Effector memory CD8-positive, alpha-beta T cell (primary cell): ENCODE measurements around the gene SESTD1.
"Not testable (repeated sequence)": the region's sequence is repeated elsewhere in the genome, so short reads cannot be mapped to it uniquely, and the experiment has no call there.

ENCODE experiments used
- ATAC-seq: fragments of 150-1000 bp; cut with Tn5 transposase; replicated peaks from 2 replicates; pipeline ENCODE4 v1.10.0; 2021; ENCODE audit warnings: mild to moderate bottlenecking, moderate library complexity
- DNase-seq, 3 experiments: peaks; one replicate each; pipeline ENCODE4 v3.0.0; 2021
- H3K27ac Mint-ChIP-seq, 2 donors: one replicate each; pipeline ENCODE4 v1.8.0; 2022; ENCODE audit warnings: mild to moderate bottlenecking in 2 of 2, mixed read lengths in 2 of 2, moderate library complexity in 2 of 2
- H3K27me3 Mint-ChIP-seq, 2 donors: one replicate each; pipeline ENCODE4 v1.8.0; 2022; ENCODE audit warnings: mixed read lengths in 2 of 2
- H3K36me3 Mint-ChIP-seq: one replicate; pipeline ENCODE4 v1.8.0; 2022; ENCODE audit warnings: mild to moderate bottlenecking, moderate library complexity, mixed read lengths; ENCODE audit not compliant: insufficient read depth
- H3K4me1 Mint-ChIP-seq, 2 donors: one replicate each; pipeline ENCODE4 v1.8.0; 2022; ENCODE audit warnings: low read depth in 2 of 2, mixed read lengths in 2 of 2
- H3K4me3 Mint-ChIP-seq, 2 donors: one replicate each; pipeline ENCODE4 v1.8.0; 2022; ENCODE audit warnings: mild to moderate bottlenecking in 2 of 2, mixed read lengths in 2 of 2, moderate library complexity in 2 of 2
- H3K9me3 Mint-ChIP-seq, 2 donors: one replicate each; pipeline ENCODE4 v1.8.0; 2022; ENCODE audit warnings: mixed read lengths in 2 of 2

SESTD1 gene

GRCh38 chr2:179262077-179262660 is 2.5 kb downstream of the SESTD1 start:
- Mint-ChIP-seq H3K4me3 (no peak overlapping the region), H3K36me3 (no peaks in the 10 kb centered on the region), H3K27me3 (peaks cover 38 to 42% of the 10 kb centered on the region in 2 donors), H3K27ac (no peak overlapping the region), H3K9me3 (peaks cover 0 to 3% of the 10 kb centered on the region in 2 donors), H3K4me1 (peaks cover 0 to 2% of the 10 kb centered on the region in 2 donors)
- ATAC-seq (no peak), DNase-seq (no peak)

GRCh38 chr2:179261151-179261825 is 3.3 kb downstream of the SESTD1 start:
- no peak for ATAC-seq
- H3K27ac Mint-ChIP-seq: no peak overlapping the region
- H3K36me3 Mint-ChIP-seq: no peaks in the 10 kb centered on the region
- no peaks in the 10 kb centered on the region for H3K9me3 Mint-ChIP-seq
- no peak overlapping the region for H3K4me3 Mint-ChIP-seq
- H3K4me1 Mint-ChIP-seq: peaks cover 0 to 2% of the 10 kb centered on the region in 2 donors
- DNase-seq: no peak
- peaks cover 30 to 36% of the 10 kb centered on the region in 2 donors for H3K27me3 Mint-ChIP-seq

- DNase-seq (no peak), ATAC-seq (no peak)
- Mint-ChIP-seq H3K36me3 (no peaks in the 10 kb centered on the region), H3K4me1 (peaks cover 0 to 2% of the 10 kb centered on the region in 2 donors), H3K27ac (no peak overlapping the region), H3K9me3 (no peaks in the 10 kb centered on the region), H3K4me3 (no peak overlapping the region), H3K27me3 (peaks cover 19 to 26% of the 10 kb centered on the region in 2 donors)
Observed at GRCh38 chr2:179260224-179260623, 4.4 kb downstream of the SESTD1 start.

GRCh38 chr2:179255129-179255528 is 9.5 kb downstream of the SESTD1 start:
- ATAC-seq (no peak), DNase-seq (no peak)
- Mint-ChIP-seq H3K27me3 (no peaks in the 10 kb centered on the region), H3K4me1 (peaks cover 0 to under 1% of the 10 kb centered on the region in 2 donors), H3K4me3 (no peak overlapping the region), H3K9me3 (no peaks in the 10 kb centered on the region), H3K36me3 (no peaks in the 10 kb centered on the region), H3K27ac (no peak overlapping the region)

- H3K27me3 Mint-ChIP-seq: no peaks in the 10 kb centered on the region
- H3K27ac Mint-ChIP-seq: no peak overlapping the region
- H3K36me3 Mint-ChIP-seq: no peaks in the 10 kb centered on the region
Observed at GRCh38 chr2:179253226-179253625, 11.4 kb downstream of the SESTD1 start.

GRCh38 chr2:179252423-179252822 is 12.2 kb downstream of the SESTD1 start:
- no peaks in the 10 kb centered on the region for H3K9me3 Mint-ChIP-seq
- H3K4me1 Mint-ChIP-seq: peaks cover 0 to 4% of the 10 kb centered on the region in 2 donors
- ATAC-seq: no peak
- H3K27ac Mint-ChIP-seq: no peak overlapping the region
- no peak for DNase-seq
- H3K4me3 Mint-ChIP-seq: no peak overlapping the region
- H3K27me3 Mint-ChIP-seq: no peaks in the 10 kb centered on the region
- no peaks in the 10 kb centered on the region for H3K36me3 Mint-ChIP-seq

More at GRCh38 chr2:179253226-179253625, 11.4 kb downstream of the SESTD1 start:
- peaks cover 0 to 4% of the 10 kb centered on the region in 2 donors for H3K4me1 Mint-ChIP-seq
- DNase-seq: no peak
- H3K4me3 Mint-ChIP-seq: no peak overlapping the region
- no peaks in the 10 kb centered on the region for H3K9me3 Mint-ChIP-seq
- ATAC-seq: no peak

- ATAC-seq: no peak
- H3K4me3 Mint-ChIP-seq: no peak overlapping the region
- H3K9me3 Mint-ChIP-seq: no peaks in the 10 kb centered on the region
- H3K36me3 Mint-ChIP-seq: no peaks in the 10 kb centered on the region
- H3K27me3 Mint-ChIP-seq: no peaks in the 10 kb centered on the region
- H3K27ac Mint-ChIP-seq: no peak overlapping the region
- peaks cover 0 to 4% of the 10 kb centered on the region in 2 donors for H3K4me1 Mint-ChIP-seq
- DNase-seq: no peak
Observed at GRCh38 chr2:179251870-179252269, 12.8 kb downstream of the SESTD1 start.

- ATAC-seq: no peak
- H3K27ac Mint-ChIP-seq: no peak overlapping the region
- H3K9me3 Mint-ChIP-seq: peaks cover 0 to 2% of the 10 kb centered on the region in 2 donors
- peaks cover 0 to 4% of the 10 kb centered on the region in 2 donors for H3K4me1 Mint-ChIP-seq
- no peaks in the 10 kb centered on the region for H3K36me3 Mint-ChIP-seq
- DNase-seq: no peak
- H3K4me3 Mint-ChIP-seq: no peak overlapping the region
- H3K27me3 Mint-ChIP-seq: no peaks in the 10 kb centered on the region
Observed at GRCh38 chr2:179250848-179251504, 13.7 kb downstream of the SESTD1 start.

GRCh38 chr2:179250095-179250494 is 14.5 kb downstream of the SESTD1 start:
- H3K27ac Mint-ChIP-seq: no peak overlapping the region
- ATAC-seq: no peak
- no peak overlapping the region for H3K4me3 Mint-ChIP-seq
- H3K36me3 Mint-ChIP-seq: no peaks in the 10 kb centered on the region
- H3K27me3 Mint-ChIP-seq: no peaks in the 10 kb centered on the region
- H3K9me3 Mint-ChIP-seq: peaks cover 0 to 2% of the 10 kb centered on the region in 2 donors
- peaks cover 0 to 4% of the 10 kb centered on the region in 2 donors for H3K4me1 Mint-ChIP-seq
- no peak for DNase-seq

- no peak overlapping the region for H3K4me3 Mint-ChIP-seq
- no peaks in the 10 kb centered on the region for H3K36me3 Mint-ChIP-seq
- H3K4me1 Mint-ChIP-seq: peaks cover 0 to 4% of the 10 kb centered on the region in 2 donors
- no peaks in the 10 kb centered on the region for H3K27me3 Mint-ChIP-seq
- DNase-seq (no peak), ATAC-seq (no peak)
- H3K27ac Mint-ChIP-seq: no peak overlapping the region
- peaks cover 0 to 2% of the 10 kb centered on the region in 2 donors for H3K9me3 Mint-ChIP-seq
Observed at GRCh38 chr2:179248024-179248348, 16.6 kb downstream of the SESTD1 start.

GRCh38 chr2:179247318-179248023 is 17.2 kb downstream of the SESTD1 start:
- no peak overlapping the region for H3K27ac Mint-ChIP-seq
- peaks cover 0 to 4% of the 10 kb centered on the region in 2 donors for H3K4me1 Mint-ChIP-seq
- H3K36me3 Mint-ChIP-seq: no peaks in the 10 kb centered on the region
- no peaks in the 10 kb centered on the region for H3K27me3 Mint-ChIP-seq
- DNase-seq (no peak), ATAC-seq (no peak)
- H3K9me3 Mint-ChIP-seq: peaks cover 0 to 2% of the 10 kb centered on the region in 2 donors
- no peak overlapping the region for H3K4me3 Mint-ChIP-seq

GRCh38 chr2:179245843-179246242 is 18.8 kb downstream of the SESTD1 start:
- not testable (repeated sequence) for H3K4me3 Mint-ChIP-seq, H3K9me3 Mint-ChIP-seq, ATAC-seq, H3K36me3 Mint-ChIP-seq, H3K27ac Mint-ChIP-seq, H3K27me3 Mint-ChIP-seq, H3K4me1 Mint-ChIP-seq, DNase-seq

GRCh38 chr2:179243046-179243445 is 21.6 kb downstream of the SESTD1 start:
- H3K27ac Mint-ChIP-seq: no peak overlapping the region
- H3K9me3 Mint-ChIP-seq: peaks cover 0 to 4% of the 10 kb centered on the region in 2 donors

More at GRCh38 chr2:179243046-179243445, 21.6 kb downstream of the SESTD1 start:
- no peak for DNase-seq
- Mint-ChIP-seq H3K36me3 (no peaks in the 10 kb centered on the region), H3K4me1 (no peaks in the 10 kb centered on the region), H3K4me3 (no peak overlapping the region), H3K27me3 (no peaks in the 10 kb centered on the region)
- no peak for ATAC-seq
